ENCODE measurements around the gene QSOX1.

QSOX1 gene

GRCh38 chr1:180175806-180176205, 21.1 kb downstream of the QSOX1 start:
- H3K4me2 ChIP-seq (ENCODE audit: low read length), result no peak overlapping the region
- H3K4me1 ChIP-seq (ENCODE audit: control insufficient read depth, low read length), result no peaks in the 10 kb centered on the region
- H3K9me3 ChIP-seq (ENCODE audit: control insufficient read depth, insufficient read depth, low read length), result no peaks in the 10 kb centered on the region
- H3K4me3 ChIP-seq (ENCODE audit: low read length), result no peak overlapping the region
- no peaks in the 10 kb centered on the region for H3K27me3 ChIP-seq (ENCODE audit: control insufficient read depth, low read length)
- H3K9me2 ChIP-seq (replicated peaks; ENCODE audit: control insufficient read depth, low read length), result no peaks in the 10 kb centered on the region
- H3K27ac ChIP-seq (ENCODE audit: low read depth, low read length), result no peak overlapping the region
- H4K20me1 ChIP-seq (ENCODE audit: control insufficient read depth, insufficient read depth, low read depth, low read length), result no peaks in the 10 kb centered on the region; the same call in 1 of the 2 replicates
- no peaks in the 10 kb centered on the region for H3K36me3 ChIP-seq (ENCODE audit: control insufficient read depth, low read length)
- H3F3A ChIP-seq (ENCODE audit: control insufficient read depth, insufficient read depth), result no peaks in the 10 kb centered on the region
- H3K79me2 ChIP-seq (ENCODE audit: control insufficient read depth, low read length), result no peaks in the 10 kb centered on the region
- TF ChIP-seq CTCF (IDR thresholded peaks at IDR 0.05; ENCODE audit: low read depth, low read length, poor library complexity, severe bottlenecking) (no peak), EZH2phosphoT487 (IDR thresholded peaks at IDR 0.05; ENCODE audit: borderline replicate concordance, low read length) (no peak)

- no peaks in the 10 kb centered on the region; the same call in 1 of the 2 replicates for H4K20me1 ChIP-seq (ENCODE audit: control insufficient read depth, insufficient read depth, low read depth, low read length)
- no peak for TF ChIP-seq EZH2phosphoT487 (IDR thresholded peaks at IDR 0.05; ENCODE audit: borderline replicate concordance, low read length)
- TF ChIP-seq CTCF (IDR thresholded peaks at IDR 0.05; ENCODE audit: low read depth, low read length, poor library complexity, severe bottlenecking), result no peak
- no peaks in the 10 kb centered on the region for H3K79me2 ChIP-seq (ENCODE audit: control insufficient read depth, low read length)
- no peak overlapping the region for H3K4me3 ChIP-seq (ENCODE audit: low read length)
- H3F3A ChIP-seq (ENCODE audit: control insufficient read depth, insufficient read depth), result no peaks in the 10 kb centered on the region
- no peaks in the 10 kb centered on the region for H3K36me3 ChIP-seq (ENCODE audit: control insufficient read depth, low read length)
- no peaks in the 10 kb centered on the region for H3K27me3 ChIP-seq (ENCODE audit: control insufficient read depth, low read length)
- no peaks in the 10 kb centered on the region for H3K9me2 ChIP-seq (replicated peaks; ENCODE audit: control insufficient read depth, low read length)
- H3K27ac ChIP-seq (ENCODE audit: low read depth, low read length), result no peak overlapping the region
- no peak overlapping the region for H3K4me2 ChIP-seq (ENCODE audit: low read length)
- H3K4me1 ChIP-seq (ENCODE audit: control insufficient read depth, low read length), result no peaks in the 10 kb centered on the region
- H3K9me3 ChIP-seq (ENCODE audit: control insufficient read depth, insufficient read depth, low read length), result no peaks in the 10 kb centered on the region
These were observed 22.3 kb downstream of the QSOX1 start for GRCh38 chr1:180176965-180177364.

- H3K9me2 ChIP-seq (replicated peaks; ENCODE audit: control insufficient read depth, low read length), result no peaks in the 10 kb centered on the region
- no peaks in the 10 kb centered on the region for H3K4me1 ChIP-seq (ENCODE audit: control insufficient read depth, low read length)
- no peaks in the 10 kb centered on the region; the same call in 1 of the 2 replicates for H4K20me1 ChIP-seq (ENCODE audit: control insufficient read depth, insufficient read depth, low read depth, low read length)
- H3K36me3 ChIP-seq (ENCODE audit: control insufficient read depth, low read length), result no peaks in the 10 kb centered on the region
- no peaks in the 10 kb centered on the region for H3K27me3 ChIP-seq (ENCODE audit: control insufficient read depth, low read length)
- H3K4me3 ChIP-seq (ENCODE audit: low read length), result no peak overlapping the region
- TF ChIP-seq EZH2phosphoT487 (IDR thresholded peaks at IDR 0.05; ENCODE audit: borderline replicate concordance, low read length) (no peak), CTCF (IDR thresholded peaks at IDR 0.05; ENCODE audit: low read depth, low read length, poor library complexity, severe bottlenecking) (no peak)
- H3K79me2 ChIP-seq (ENCODE audit: control insufficient read depth, low read length), result no peaks in the 10 kb centered on the region
- H3K4me2 ChIP-seq (ENCODE audit: low read length), result no peak overlapping the region
- H3K9me3 ChIP-seq (ENCODE audit: control insufficient read depth, insufficient read depth, low read length), result no peaks in the 10 kb centered on the region
- H3K27ac ChIP-seq (ENCODE audit: low read depth, low read length), result no peak overlapping the region
- H3F3A ChIP-seq (ENCODE audit: control insufficient read depth, insufficient read depth), result no peaks in the 10 kb centered on the region
These were observed 23.3 kb downstream of the QSOX1 start for GRCh38 chr1:180177931-180178330.
